HFF-Myc (cell line): ENCODE results near the gene ECHDC1.

Experiments used
- DNase-seq: peaks from one replicate; pipeline ENCODE4 v3.0.0-alpha.2; 2011; ENCODE audit warnings: low read depth; ENCODE audit errors: extremely low read depth
- H3K4me3 ChIP-seq: replicated peaks from 2 replicates; pipeline ENCODE4 v1.5.1; 2011; ENCODE audit warnings: low read depth, mild to moderate bottlenecking, control low read depth, low read length
- TF ChIP-seq, protein P1 (sequence below): IDR thresholded peaks from 2 replicates; pipeline ENCODE4 v1.5.1; 2012; ENCODE audit warnings: mild to moderate bottlenecking, low read depth, low read length, control low read depth; ENCODE audit errors: missing control alignments

ECHDC1 gene

DNA sequence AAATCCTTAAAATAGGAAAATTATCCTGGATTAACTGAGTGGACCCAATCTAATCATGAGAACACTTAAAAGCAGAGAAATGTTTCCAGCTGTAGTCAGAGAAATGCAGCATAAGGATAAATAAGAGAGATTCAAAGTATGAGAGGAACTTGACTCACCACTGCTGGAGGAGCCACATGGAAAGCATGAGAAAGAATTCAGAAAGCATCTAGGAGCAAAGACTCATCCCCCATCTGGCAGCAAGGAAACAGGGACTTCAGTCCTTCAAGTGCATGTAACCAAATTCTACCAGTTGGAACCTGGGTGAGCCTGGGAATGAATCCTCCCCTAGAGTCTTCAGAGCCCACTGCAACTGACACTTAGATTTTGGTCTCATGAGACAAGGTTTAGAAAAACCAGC lies 43.0 kb downstream of the ECHDC1 start:
- TF ChIP-seq, protein P1, sequence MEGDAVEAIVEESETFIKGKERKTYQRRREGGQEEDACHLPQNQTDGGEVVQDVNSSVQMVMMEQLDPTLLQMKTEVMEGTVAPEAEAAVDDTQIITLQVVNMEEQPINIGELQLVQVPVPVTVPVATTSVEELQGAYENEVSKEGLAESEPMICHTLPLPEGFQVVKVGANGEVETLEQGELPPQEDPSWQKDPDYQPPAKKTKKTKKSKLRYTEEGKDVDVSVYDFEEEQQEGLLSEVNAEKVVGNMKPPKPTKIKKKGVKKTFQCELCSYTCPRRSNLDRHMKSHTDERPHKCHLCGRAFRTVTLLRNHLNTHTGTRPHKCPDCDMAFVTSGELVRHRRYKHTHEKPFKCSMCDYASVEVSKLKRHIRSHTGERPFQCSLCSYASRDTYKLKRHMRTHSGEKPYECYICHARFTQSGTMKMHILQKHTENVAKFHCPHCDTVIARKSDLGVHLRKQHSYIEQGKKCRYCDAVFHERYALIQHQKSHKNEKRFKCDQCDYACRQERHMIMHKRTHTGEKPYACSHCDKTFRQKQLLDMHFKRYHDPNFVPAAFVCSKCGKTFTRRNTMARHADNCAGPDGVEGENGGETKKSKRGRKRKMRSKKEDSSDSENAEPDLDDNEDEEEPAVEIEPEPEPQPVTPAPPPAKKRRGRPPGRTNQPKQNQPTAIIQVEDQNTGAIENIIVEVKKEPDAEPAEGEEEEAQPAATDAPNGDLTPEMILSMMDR: no peak
- H3K4me3 ChIP-seq: no peak overlapping the region
- DNase-seq: peak; percentile 91

DNA sequence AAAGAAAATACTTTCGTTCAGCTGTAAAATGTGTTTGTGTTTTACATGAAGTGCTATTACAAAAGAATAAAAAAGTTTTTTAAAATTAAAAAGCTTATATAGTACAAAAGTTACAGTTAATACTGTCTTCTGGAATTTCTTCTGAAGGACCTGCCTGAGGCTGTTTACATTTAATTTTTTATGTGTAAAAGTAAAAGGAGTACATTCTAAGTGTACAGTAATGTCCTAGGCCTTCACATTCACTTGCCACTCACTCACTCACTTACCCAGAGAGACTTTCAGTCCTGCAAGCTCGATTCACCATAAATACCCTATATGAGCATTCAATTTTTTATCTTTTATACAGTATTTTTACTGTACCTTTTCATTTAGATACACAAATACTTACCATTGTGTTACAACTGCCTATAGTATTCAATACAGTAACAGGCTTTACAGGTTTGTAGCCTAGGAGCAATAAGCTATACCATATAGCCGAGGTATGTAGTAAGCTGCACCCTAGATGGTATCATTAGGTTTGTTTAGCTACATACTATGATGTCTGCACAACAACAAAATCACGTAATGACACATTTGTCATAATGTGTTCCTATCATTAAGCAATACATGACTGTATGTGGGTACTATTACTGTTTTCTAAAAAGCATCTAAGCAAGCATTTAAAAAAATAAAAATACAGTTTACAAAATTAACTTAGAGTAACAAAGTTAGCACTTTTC lies 43.7 kb downstream of the ECHDC1 start:
- TF ChIP-seq, protein P1: no peak
- DNase-seq: no peak
- no peak overlapping the region for H3K4me3 ChIP-seq

DNA sequence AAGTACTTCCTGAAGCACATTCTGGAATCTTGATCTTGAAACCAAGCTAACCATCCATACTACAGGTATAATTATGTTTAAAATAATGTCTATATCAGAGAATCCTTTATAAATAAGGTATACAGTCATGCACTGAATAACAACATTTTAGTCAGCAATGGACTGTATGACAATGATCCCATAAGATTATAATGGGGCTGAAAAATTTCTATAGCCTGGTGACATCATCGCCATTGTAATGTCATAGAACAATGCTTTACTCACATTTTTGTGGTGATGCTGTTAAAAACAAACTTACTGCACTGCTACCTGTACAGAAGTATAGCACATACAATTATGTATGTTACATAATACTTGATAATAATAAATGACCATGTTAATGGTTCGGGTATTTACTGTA lies 44.9 kb downstream of the ECHDC1 start:
- DNase-seq: no peak
- H3K4me3 ChIP-seq: no peak overlapping the region
- TF ChIP-seq, protein P1: no peak

DNA sequence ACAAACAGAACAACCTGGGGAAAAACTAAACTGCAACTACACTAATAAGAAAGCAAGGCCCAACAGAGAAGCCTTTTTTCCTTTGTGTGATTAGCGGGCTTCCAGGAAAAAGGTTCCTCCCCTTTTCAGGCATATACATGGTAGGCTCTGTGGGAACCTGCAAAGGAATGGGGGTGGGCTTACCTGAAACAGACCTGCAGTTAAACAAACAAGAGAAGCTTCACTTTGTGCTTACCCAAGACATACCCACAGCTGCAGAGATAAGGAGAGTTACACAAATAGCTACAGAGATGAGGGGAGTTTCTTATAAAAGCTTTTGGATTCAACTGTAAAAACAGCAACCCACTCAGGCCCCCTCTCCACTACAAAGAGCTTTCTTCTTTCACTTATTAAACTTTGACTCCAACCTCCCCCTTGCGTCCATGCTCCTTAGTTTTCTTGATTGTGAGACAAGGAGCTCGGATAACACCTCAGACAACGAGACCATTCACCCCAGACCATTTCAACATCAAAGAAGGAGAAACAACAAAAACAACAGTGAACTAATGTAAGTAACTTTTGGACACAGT lies 45.8 kb downstream of the ECHDC1 start:
- DNase-seq: no peak
- no peak overlapping the region for H3K4me3 ChIP-seq
- TF ChIP-seq, protein P1: no peak

DNA sequence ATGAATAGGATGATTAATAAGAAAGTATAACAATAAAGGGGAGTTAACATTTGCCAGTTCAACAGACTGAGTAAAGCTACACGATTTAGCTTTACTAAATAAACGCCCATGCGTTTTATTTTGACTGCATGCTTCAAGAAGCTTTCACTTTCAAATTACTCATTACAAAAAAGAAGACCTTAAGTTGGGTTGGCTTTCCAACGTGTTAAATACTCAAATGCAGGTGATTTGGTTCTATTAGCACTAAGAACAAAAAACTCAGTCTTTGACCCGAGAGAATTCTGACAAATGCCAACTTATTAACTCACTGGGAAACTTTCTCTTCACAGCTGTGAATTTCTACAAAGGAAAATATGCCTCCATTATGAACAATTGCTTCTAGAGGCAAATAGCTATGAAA lies 51.9 kb downstream of the ECHDC1 start:
- TF ChIP-seq, protein P1: no peak

DNA sequence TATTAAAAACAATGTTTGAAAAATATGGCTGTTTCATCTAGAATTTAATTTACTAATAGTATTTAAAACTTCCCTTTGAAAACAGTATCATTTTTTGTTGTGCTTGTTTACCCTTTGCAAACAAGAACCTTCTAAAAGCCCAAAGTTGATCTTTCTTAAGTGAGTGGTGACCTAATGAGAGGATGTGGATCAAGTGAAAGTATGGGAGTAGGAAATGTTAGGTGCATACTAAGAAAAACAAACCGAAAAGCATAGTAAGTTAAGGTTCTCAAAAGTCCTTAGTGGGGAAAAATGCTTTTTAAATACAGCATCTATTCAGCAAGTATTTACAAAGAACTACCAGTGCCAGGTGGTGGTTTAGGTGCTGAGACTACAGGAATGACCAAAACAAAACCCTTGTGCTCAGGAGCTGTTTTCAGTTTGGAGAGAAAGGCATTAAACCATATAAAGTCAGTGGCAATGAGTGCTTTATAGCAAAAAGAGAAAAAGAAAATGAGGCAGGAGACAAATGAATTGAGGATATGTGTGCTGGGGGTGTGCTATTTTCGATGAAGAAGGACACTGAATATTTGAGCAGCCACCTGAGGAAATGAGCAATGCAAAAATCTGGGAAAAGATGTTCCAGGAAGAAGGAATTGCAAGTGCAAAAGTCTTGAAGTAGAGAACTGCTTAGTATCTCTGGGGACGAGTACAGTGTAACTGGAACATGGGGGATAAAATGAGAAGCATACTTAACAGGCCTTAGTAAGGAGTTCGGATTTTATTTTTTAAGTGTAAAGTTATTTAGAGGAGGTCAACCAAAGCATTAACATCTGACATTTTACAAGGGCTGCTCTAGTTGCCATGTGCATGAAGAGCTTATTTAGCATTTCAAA lies 52.8 kb downstream of the ECHDC1 start:
- TF ChIP-seq, protein P1: no peak
- DNase-seq: no peak
- H3K4me3 ChIP-seq: no peak overlapping the region

More for the DNA sequence above, 51.9 kb downstream of the ECHDC1 start:
- H3K4me3 ChIP-seq: no peak overlapping the region
- no peak for DNase-seq
